ENCODE results near the gene IL4R. TPM values are rescaled to one million over a fixed set of nuclear protein-coding genes. Genes with fewer than 3 reads are reported as not detected.

IL4R gene
- total and polyA plus RNA-seq, 10 of the 15 experiments (the other 5 are each of a cell fraction or from before 2014, with no cell fraction given) = 2.6 to 70.4 (median 36.6) TPM

DNA sequence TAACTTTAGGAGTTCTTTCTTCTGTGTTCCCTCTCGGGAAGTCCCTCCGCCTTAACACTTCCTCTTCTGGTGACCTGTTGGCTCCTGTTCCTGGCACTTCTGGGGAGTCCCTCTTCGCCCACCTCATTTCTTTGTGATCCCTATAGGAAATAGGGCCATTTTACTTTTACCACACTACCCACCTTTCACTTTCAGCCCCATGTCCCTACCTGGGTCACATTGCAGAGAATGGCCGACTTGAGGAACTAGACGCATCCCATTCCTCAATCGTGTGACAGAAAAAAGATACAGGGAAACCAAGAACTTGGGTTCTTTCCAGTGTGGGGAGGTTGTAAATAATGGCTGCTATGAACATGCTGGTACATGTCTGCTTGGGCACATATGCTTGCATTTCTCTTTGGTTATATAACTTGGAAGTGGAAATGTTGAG lies 94.8 kb downstream of the IL4R start (continued):
- TF ChIP-seq JUNB (IDR thresholded peaks at IDR 0.05) = peak; percentile 24; the same call in 1 of the 2 replicates
- no peak for TF ChIP-seq ZNF622 (IDR thresholded peaks at IDR 0.05)
- no peak for TF ChIP-seq NFIC (IDR thresholded peaks at IDR 0.05; ENCODE audit: low read depth, low read length)
- TF ChIP-seq RAD51 (IDR thresholded peaks at IDR 0.05) = peak; percentile 45; the same call in 1 of the 2 replicates
- no peak for TF ChIP-seq FOS (IDR thresholded peaks at IDR 0.05; ENCODE audit: borderline replicate concordance, extremely low read depth, insufficient read length)
- no peak for TF ChIP-seq NR2C2 (IDR thresholded peaks at IDR 0.05; ENCODE audit: borderline replicate concordance, control insufficient read depth, insufficient read length, low read depth)
- no peak for TF ChIP-seq NFXL1 (IDR thresholded peaks at IDR 0.05; ENCODE audit: borderline replicate concordance)
- TF ChIP-seq, protein P1, sequence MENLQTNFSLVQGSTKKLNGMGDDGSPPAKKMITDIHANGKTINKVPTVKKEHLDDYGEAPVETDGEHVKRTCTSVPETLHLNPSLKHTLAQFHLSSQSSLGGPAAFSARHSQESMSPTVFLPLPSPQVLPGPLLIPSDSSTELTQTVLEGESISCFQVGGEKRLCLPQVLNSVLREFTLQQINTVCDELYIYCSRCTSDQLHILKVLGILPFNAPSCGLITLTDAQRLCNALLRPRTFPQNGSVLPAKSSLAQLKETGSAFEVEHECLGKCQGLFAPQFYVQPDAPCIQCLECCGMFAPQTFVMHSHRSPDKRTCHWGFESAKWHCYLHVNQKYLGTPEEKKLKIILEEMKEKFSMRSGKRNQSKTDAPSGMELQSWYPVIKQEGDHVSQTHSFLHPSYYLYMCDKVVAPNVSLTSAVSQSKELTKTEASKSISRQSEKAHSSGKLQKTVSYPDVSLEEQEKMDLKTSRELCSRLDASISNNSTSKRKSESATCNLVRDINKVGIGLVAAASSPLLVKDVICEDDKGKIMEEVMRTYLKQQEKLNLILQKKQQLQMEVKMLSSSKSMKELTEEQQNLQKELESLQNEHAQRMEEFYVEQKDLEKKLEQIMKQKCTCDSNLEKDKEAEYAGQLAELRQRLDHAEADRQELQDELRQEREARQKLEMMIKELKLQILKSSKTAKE (IDR thresholded peaks at IDR 0.05; ENCODE audit: low read depth, poor library complexity, severe bottlenecking) = peak; percentile 76
- TF ChIP-seq, protein P2, sequence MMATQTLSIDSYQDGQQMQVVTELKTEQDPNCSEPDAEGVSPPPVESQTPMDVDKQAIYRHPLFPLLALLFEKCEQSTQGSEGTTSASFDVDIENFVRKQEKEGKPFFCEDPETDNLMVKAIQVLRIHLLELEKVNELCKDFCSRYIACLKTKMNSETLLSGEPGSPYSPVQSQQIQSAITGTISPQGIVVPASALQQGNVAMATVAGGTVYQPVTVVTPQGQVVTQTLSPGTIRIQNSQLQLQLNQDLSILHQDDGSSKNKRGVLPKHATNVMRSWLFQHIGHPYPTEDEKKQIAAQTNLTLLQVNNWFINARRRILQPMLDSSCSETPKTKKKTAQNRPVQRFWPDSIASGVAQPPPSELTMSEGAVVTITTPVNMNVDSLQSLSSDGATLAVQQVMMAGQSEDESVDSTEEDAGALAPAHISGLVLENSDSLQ (IDR thresholded peaks at IDR 0.05) = no peak
- no peak for TF ChIP-seq RFX5 (IDR thresholded peaks at IDR 0.05; ENCODE audit: low read depth, low read length)
- TF ChIP-seq, protein P3, sequence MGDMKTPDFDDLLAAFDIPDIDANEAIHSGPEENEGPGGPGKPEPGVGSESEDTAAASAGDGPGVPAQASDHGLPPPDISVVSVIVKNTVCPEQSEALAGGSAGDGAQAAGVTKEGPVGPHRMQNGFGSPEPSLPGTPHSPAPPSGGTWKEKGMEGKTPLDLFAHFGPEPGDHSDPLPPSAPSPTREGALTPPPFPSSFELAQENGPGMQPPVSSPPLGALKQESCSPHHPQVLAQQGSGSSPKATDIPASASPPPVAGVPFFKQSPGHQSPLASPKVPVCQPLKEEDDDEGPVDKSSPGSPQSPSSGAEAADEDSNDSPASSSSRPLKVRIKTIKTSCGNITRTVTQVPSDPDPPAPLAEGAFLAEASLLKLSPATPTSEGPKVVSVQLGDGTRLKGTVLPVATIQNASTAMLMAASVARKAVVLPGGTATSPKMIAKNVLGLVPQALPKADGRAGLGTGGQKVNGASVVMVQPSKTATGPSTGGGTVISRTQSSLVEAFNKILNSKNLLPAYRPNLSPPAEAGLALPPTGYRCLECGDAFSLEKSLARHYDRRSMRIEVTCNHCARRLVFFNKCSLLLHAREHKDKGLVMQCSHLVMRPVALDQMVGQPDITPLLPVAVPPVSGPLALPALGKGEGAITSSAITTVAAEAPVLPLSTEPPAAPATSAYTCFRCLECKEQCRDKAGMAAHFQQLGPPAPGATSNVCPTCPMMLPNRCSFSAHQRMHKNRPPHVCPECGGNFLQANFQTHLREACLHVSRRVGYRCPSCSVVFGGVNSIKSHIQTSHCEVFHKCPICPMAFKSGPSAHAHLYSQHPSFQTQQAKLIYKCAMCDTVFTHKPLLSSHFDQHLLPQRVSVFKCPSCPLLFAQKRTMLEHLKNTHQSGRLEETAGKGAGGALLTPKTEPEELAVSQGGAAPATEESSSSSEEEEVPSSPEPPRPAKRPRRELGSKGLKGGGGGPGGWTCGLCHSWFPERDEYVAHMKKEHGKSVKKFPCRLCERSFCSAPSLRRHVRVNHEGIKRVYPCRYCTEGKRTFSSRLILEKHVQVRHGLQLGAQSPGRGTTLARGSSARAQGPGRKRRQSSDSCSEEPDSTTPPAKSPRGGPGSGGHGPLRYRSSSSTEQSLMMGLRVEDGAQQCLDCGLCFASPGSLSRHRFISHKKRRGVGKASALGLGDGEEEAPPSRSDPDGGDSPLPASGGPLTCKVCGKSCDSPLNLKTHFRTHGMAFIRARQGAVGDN (IDR thresholded peaks at IDR 0.05) = peak; percentile 26; the same call in 1 of the 2 replicates
- 0 out of 2 replicates have a peak, but pooled peaks have one; percentile 57 for TF ChIP-seq DPF2 (IDR thresholded peaks at IDR 0.05)
- peak; percentile 99 for TF ChIP-seq IKZF2 (IDR thresholded peaks at IDR 0.05)
- no peak for TF ChIP-seq RBBP5 (conservative IDR thresholded peaks at IDR 0.05)
- no peak for TF ChIP-seq KDM1A (IDR thresholded peaks at IDR 0.05; ENCODE audit: borderline replicate concordance)
- TF ChIP-seq, protein P4, sequence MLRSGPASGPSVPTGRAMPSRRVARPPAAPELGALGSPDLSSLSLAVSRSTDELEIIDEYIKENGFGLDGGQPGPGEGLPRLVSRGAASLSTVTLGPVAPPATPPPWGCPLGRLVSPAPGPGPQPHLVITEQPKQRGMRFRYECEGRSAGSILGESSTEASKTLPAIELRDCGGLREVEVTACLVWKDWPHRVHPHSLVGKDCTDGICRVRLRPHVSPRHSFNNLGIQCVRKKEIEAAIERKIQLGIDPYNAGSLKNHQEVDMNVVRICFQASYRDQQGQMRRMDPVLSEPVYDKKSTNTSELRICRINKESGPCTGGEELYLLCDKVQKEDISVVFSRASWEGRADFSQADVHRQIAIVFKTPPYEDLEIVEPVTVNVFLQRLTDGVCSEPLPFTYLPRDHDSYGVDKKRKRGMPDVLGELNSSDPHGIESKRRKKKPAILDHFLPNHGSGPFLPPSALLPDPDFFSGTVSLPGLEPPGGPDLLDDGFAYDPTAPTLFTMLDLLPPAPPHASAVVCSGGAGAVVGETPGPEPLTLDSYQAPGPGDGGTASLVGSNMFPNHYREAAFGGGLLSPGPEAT (IDR thresholded peaks at IDR 0.05; ENCODE audit: low read depth) = peak; percentile 99
- TF ChIP-seq, protein P5, sequence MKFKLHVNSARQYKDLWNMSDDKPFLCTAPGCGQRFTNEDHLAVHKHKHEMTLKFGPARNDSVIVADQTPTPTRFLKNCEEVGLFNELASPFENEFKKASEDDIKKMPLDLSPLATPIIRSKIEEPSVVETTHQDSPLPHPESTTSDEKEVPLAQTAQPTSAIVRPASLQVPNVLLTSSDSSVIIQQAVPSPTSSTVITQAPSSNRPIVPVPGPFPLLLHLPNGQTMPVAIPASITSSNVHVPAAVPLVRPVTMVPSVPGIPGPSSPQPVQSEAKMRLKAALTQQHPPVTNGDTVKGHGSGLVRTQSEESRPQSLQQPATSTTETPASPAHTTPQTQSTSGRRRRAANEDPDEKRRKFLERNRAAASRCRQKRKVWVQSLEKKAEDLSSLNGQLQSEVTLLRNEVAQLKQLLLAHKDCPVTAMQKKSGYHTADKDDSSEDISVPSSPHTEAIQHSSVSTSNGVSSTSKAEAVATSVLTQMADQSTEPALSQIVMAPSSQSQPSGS (IDR thresholded peaks at IDR 0.05; ENCODE audit: low read length) = no peak
- TF ChIP-seq, protein P6, sequence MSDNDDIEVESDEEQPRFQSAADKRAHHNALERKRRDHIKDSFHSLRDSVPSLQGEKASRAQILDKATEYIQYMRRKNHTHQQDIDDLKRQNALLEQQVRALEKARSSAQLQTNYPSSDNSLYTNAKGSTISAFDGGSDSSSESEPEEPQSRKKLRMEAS (IDR thresholded peaks at IDR 0.05; ENCODE audit: low read depth, low read length) = no peak
- TF ChIP-seq ESRRA (IDR thresholded peaks at IDR 0.05; ENCODE audit: low read length) = no peak
